Suppressor macrophage (primary cell): ENCODE results near the gene ARHGAP1.
A peak's percentile ranks its signal among the peaks of the same experiment; 100 is the strongest.

ENCODE experiments used
- DNase-seq, 4 experiments: peaks; one replicate each; pipeline ENCODE4 v3.0.0-alpha.2; 2020 to 2022
- total RNA-seq, 17 experiments: gene quantifications; one replicate each; lab custom pipeline; 2026; ENCODE audit warnings: mixed read lengths in 6 of 17, inconsistent platforms in 3 of 17; lab: John Stamatoyannopoulos, UW

Gene ARHGAP1
- total RNA-seq: 16.6 to 87.3 (median 42.9) reads per million in 17 experiments

DNA sequence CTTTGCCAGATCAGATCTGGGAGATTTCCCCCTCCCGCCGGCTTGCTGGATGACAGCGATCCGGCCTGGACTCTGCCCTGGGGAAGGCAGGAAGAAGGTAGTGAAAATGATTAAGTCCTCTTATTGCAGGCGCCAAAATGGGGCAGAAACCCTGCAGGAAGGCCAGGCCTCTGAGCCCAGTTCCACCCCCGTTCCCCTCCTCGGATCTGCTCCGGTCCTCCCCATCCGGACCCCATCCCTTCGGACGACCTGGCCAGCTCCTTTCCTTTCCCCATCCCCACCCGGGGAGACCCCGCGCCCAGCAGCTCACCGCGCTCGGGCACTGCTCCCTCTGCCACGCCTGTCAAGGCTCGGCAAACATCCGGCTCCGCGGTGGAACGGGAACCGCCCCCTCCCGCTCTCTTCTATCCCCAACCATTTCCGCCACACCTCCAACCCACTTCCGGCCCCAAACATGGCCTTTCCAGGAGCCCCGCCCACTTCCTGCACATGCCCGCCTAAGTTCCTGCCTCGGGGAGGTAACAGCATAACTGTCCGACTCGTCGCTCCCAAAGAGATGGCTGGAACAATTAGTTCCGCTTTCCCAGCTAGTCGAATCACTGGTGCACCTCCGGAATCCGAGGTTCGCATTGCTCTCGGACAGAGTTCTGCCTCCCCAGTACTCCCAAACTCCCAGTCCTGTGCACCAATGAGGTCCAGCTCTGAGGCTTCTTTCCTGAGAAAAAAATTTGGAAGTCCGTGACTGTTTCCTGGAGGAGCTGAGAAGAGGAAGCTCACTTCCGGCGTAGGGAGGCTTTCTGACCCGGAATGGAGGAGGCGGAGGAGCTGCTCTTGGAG is at the start of gene ARHGAP1, which contains the start of gene ZNF408:
Gene ARHGAP1, minus strand, starts transcription at position 379 of the 837 bp plus-strand sequence. CDS start 4,512 bp downstream, outside the sequence.
Gene ZNF408, plus strand, starts transcription at position 791 of the 837 bp plus-strand sequence. Its CDS starts 17 bp downstream, at position 808.
- DNase-seq: peak; percentile 98 to 100 (median 99)

DNA sequence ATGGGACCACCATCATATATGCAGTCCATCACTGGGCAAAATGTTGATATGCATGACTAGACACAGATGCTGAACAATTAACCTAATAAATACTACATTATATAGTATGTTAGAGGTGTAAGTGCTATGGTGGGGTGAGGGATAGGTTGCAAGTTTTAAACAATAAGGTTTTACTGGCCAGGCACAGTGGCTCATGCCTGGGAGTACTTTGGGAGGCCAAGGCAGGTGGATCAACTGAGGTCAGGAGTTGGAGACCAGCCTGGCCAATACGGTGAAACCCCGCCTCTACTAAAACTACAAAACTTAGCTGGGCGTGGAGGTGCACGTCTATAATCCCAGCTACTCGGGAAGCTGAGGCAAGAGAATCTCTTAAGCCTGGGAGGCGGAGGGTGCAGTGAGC is 46.7 kb upstream of the ARHGAP1 start:
- no peak for DNase-seq

DNA sequence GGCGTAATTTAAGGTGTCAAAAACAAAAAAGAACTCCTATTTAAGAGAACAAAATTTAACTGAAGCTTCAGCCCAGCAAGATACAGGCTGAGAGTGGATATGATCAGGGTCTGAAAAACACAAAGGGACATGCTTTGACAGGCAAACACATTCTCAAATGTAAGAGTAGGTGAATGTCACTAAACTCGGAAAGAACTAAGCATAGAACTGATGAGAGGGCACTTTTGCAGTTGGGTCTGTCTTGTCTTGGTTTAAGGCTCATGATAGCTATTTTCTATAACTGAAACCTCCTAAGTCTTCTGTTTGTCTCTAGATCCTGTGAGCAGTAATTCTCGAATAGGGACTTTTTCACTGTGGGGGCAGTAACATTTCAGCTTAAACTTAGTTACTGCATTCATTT is 45.6 kb upstream of the ARHGAP1 start:
- no peak for DNase-seq

DNA sequence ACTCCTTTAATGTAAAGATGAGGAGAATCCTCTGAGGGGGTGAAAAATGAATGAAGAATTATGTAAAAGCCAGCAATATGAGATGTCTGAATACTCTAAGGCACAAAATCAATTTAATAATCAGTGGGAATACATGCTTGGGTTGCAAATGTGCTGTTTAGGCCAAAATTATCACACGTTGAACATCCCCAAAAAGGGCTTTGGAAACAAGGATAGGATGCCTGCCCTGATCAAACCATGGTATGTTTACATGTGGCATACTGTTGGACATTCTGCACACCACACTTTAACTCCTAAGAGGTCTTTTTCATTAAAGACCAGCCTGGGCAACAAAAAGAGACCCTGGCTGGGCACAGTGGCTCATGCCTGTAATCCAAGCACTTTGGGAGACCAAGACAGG is 44.9 kb upstream of the ARHGAP1 start:
- DNase-seq: no peak

DNA sequence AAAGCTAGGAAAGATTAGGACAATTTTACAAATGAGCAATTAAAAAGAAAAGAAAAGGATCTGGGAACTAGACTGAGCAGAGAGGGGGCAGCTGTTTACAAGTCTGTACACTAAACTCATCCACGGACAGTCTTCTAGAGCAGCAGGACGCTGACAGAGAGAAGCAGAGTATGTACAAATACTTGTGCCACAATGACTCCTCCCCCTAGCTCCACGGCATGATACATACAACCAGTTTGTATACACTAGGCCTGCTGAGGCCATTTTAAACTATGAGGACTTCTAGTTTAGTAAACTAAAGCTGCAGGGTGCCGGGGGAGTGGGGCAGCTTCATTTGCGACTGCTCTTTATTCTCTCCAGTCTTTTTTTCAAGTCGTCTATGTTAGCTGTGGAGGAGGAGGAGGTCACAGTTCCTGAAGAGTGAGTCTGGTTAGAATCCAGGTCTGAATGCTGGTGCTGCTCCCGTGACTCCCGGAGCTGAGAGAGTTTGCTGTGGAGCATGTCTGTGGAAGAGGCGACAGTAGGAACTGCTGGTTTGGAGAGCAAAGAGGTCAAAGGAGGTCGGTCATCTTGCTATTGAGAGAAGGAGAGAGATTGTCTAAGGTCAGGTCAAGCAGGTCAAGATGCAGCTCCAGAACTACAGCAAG is 43.4 kb upstream of the ARHGAP1 start:
- no peak for DNase-seq

DNA sequence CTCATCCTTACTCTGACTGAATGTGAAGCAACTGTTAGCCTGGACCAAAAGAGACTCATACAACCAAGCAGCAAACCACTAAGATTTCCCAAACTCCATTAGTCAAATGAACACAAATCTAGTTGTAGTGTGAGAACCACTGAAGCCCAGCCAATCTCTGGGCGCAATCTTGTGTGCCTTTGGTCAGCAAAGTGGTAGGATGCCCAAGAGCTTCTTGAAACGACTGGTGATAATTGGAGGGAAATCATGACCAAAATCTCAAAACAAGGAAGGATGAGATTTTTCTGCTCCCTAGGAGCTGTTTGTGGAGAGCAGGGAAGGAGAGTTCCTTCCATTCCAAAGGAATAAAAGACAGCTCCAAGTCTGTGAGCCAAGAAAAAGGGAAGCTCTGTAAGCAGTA is 42.6 kb upstream of the ARHGAP1 start:
- no peak for DNase-seq

DNA sequence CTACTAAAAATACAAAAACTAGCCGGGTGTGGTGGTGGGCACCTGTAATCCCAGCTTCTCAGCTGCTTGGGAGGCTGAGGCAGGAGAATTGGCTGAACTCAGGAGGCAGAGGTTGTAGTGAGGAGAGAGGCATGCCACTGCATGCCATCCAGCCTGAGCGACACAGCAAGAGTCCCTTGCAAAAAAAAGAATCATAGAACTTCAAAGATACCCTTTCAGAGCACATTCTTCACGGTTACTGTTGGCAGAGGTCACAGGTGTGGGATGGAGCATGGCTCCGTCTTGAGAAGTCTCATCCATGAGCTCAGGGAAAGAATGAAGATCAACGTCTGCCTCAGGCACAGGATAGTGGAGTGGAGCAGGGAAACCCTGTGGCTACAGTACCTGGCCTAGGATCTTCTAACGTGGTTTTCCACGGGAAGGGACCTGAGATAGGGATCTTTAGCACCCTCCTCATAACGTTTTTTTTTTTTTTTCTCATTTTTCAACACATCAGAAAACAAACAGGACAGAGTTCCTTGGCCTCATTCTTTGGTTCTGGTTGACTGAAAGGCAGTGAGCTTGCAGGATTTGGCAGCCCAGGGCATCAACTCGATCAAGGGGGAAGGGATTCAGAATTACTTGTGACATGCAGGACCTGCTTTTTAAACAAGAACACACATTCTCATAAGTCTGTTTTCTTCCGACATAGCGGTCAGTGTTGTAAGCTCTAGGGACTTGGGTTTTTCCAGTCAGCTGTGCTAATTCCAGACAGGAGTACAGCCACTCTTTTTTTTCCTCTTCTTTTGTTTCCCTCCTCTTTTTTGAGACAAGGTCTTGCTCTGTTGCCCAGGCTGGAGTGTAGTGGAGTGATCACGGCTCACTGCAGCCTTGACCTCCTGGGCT is 41.4 kb upstream of the ARHGAP1 start:
- no peak for DNase-seq

DNA sequence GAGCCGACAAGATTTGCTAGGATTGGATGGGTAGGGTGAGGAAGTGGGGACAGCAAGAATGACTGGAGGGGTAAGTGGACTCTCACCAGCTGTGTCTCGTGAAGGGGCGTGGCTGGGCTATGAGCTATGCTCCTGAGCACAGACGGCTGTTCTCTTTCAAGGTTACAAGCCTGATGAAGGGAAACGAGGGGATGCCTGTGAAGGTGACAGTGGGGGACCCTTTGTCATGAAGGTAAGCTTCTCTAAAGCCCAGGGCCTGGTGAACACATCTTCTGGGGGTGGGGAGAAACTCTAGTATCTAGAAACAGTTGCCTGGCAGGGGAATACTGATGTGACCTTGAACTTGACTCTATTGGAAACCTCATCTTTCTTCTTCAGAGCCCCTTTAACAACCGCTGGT is 38.5 kb upstream of the ARHGAP1 start:
- no peak for DNase-seq

DNA sequence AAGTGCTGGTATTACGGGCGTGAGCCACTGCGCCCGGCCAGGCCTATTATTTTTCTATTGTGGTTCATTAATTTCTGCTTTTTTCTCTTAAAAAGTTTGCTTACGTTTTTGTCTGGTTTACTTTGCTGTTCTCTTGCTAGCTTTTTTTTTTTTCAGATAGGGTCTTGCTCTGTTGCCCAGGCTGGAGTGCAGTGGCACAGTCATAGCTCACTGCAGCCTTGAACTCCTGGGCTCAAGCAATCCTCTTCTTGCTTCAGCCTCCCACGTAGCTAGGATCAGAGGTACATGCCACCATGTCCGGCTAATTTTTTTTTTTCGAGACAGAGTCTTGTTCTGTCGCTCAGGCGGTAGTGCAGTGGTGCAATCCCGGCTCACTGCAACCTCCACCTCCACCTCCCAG is 37.3 kb upstream of the ARHGAP1 start:
- no peak for DNase-seq

DNA sequence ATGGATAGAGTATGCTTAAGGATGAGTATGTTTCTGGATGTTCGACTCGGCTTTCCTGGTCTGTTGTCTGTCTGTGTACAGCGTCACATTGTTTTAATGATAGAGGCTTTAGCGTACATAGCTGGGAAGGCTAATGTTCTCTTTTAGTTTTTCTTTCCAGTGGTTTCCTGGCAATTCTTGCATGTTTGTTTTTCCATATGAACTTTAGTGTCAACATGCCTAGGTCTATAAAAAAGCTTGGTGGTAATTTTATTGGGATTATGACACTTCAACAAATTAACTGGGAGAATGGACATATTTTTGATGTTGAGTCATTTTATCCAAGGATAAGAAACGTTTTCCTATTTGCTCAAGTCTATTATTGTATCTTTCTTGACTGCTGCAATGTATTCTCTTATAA is 36.2 kb upstream of the ARHGAP1 start:
- DNase-seq: no peak

DNA sequence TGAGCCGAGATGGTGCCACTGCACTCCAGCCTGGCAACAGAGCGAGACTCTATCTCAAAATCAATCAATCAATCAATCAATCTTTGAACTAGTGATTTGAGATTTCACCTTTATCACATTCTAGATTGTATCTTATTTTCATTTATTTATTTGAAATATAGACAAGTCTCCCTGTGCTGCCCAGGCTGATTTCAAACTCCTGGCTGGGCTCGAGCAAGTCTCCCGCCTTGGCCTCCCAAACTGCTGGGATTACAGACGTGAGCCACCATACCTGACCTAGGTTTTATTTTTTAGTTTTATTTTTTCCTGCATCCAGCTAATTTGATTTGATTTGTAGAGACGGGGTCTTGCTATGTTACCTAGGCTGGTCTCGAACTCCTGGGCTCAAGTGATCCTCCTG is 35.7 kb upstream of the ARHGAP1 start:
- DNase-seq: no peak

DNA sequence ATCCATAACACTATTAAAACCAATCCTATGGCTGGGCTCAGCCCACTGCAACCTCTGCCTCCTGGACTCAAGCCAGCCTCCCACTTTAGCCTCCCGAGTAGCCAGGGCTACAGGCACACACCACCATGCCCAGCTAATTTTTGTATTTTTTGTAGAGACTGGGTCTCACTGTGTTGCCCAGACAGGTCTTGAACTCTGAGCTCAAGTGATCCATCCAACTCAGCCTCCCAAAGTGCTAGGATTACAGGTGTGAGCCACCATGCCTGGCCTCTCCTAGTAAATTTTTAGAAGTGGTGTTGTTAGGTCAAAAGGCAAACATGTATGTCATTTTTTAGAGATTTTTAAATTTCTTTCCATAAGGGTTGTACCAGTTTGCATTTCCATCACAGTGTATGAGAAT is 32.8 kb upstream of the ARHGAP1 start:
- DNase-seq: no peak

DNA sequence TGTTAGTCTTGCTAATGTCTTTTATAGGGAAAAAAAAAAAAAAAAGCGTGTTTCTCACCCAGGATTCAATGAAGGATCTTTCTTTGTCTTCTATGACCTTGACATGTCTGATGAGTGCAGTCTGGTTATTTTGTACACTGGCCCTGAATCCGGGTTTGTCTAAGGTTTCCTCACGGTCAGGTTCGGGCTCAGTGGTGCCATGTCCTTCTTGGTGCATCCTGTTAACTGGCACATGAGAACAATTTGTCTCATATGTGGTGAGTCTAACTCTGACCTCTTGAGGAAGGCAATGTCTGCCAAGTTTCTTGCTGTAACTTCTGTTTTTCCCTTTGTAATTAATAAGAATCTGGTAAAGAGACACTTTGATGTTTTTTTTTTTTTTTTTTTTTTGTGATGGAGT is 31.1 kb upstream of the ARHGAP1 start:
- no peak for DNase-seq

DNA sequence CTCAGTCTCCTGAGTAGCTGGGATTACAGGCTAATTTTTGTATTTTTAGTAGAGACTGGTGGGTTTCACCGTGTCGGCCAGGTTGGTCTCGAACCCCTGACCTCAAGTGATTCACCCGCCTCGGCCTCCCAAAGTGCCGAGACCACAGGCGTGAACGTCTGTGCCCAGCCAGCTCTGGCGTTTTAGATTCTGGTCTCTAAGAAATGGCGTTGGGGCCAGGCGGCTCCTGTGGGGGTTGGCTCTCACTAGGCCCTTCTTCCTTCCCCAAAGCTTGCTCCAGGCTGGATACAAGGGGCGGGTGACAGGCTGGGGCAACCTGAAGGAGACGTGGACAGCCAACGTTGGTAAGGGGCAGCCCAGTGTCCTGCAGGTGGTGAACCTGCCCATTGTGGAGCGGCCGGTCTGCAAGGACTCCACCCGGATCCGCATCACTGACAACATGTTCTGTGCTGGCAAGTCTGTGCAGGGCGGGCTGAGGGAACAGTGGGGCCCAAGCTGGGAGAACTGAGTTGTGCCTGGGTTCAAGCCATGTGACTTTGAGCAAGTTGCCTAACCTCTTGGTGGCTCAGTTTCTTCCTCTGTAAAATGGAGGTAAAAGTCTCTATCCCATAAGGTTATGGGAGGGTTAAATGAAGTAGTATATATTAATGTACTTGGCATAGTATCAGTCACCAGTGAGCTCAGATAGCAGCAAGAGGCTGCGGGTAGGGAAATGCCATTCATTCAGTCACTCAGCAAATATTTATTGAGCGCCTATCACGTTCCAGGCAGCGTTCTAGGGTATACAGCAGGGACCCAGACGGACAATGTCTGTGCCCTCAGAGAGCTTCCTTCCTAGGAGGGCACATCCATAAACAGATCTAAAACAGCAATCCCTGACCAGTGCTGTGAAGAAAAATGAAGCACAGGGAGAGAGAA is 28.9 kb upstream of the ARHGAP1 start:
- no peak for DNase-seq

DNA sequence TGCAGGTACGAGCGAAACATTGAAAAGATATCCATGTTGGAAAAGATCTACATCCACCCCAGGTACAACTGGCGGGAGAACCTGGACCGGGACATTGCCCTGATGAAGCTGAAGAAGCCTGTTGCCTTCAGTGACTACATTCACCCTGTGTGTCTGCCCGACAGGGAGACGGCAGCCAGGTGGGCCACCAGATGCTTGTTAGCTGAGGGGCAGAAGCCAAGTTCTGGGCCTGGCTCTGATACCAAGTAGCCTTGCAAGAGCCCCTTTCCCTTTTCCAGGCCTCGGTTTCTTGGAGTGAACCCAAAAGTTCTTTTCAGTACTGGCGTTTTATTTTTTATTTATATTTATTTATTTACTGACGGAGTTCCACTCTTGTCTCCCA is 28.2 kb upstream of the ARHGAP1 start:
- no peak for DNase-seq

DNA sequence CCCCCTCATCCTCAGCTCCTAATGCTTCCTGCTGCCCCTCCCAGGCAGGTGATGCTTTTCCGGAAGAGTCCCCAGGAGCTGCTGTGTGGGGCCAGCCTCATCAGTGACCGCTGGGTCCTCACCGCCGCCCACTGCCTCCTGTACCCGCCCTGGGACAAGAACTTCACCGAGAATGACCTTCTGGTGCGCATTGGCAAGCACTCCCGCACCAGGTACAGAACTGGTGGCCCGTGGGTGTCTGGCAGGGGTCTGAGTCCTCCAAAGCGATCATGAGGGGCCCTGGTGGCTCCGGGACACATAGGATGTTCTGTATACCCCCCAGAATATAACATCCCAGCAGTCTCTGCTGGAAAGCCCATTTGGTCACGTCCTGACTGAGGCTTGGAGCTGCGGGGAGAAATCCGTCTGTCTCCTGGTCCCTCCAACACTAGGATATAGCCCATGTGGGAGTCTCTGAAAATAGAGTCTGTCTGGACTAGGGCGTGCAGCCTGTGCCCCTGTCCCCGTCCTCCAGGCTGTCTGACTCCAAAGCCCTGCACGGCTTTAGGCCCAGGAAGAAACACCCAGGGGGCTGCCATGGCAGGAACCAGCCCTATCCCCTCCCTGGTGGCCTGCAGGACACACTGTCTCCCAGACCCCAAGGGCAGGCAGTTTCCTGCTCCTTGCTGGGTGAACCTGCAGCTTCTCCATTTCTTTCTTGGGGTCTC is 27.7 kb upstream of the ARHGAP1 start:
- no peak for DNase-seq

DNA sequence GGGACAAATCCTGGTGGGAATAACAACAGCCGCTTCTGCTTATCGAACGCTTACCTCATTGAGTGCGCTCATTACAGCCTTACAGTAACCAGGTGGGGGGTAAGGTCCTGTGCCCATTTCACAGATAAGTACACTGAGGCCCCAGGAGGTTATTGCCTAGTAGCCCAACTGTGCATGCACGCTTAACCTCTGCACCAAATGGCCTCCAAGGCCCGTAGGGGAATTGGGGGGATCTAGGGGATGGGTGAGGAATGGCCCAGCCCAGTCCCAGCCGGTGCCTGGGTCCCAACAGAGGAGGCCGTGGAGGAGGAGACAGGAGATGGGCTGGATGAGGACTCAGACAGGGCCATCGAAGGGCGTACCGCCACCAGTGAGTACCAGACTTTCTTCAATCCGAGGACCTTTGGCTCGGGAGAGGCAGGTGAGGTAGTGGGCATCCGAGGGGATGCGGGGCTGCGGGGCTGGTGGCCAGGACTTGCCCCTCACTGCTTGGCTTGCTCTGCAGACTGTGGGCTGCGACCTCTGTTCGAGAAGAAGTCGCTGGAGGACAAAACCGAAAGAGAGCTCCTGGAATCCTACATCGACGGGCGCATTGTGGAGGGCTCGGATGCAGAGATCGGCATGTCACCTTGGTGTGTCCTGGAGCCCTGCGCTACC is 25.9 kb upstream of the ARHGAP1 start:
- no peak for DNase-seq

DNA sequence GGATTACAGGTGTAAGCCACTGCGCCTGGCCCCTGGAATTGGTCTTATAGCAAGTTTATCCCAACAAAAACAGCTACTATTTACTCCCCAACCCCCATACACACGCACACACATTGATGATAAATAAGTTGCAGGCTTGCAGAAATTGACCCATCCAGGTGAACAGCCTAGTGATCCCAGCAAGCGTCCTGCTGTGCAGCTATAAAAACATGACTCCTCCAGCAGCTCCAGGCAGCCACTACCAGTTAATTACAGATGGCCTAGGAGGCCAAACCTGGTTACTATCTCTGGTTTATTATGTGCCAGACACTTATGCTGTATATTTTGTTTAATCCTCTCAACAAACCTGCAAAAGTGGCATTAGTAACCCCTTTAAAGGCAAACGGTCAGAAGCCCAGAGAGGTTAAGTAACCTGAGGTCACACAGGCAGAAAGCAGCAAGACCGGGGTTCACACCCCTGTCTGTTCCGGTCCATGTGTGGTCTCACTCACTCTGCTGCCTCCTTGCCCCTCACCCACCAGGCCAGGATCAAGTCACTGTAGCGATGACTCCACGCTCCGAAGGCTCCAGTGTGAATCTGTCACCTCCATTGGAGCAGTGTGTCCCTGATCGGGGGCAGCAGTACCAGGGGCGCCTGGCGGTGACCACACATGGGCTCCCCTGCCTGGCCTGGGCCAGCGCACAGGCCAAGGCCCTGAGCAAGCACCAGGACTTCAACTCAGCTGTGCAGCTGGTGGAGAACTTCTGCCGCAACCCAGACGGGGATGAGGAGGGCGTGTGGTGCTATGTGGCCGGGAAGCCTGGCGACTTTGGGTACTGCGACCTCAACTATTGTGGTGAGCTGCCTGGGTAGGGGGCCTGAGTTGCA is 25.2 kb upstream of the ARHGAP1 start:
- no peak for DNase-seq

DNA sequence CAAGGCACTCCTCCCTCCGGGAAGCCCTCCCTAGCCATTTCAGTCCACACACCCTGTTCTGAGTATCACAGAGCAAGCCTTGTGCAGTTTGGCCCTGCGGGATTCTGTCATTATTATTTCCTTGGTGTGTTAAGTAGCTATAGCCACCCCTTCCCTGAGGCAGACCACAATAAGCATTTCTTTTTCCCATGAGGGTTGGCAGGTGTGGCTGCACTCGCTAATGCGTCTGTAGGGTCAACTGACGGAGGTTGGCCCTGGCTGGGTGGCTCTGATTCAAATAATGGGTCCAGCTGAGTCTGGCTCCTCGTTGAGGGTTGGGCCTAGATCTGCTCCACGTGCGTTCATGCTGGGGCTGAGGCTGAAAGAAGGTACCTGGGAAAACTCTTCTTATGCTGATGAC is 23.7 kb upstream of the ARHGAP1 start:
- DNase-seq: no peak

DNA sequence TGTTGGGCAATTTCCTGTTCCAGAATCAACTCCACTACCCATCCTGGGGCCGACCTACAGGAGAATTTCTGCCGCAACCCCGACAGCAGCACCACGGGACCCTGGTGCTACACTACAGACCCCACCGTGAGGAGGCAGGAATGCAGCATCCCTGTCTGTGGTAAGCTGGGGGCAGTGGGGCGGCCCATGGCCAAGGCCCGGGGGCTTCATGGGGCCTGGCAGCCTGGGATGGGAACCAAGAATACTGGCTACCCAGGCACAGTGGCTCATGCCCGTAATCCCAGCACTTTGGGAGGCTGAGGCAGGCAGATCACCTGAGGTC is 22.9 kb upstream of the ARHGAP1 start:
- no peak for DNase-seq
